ENCODE data around the gene TNFRSF4.
A peak's percentile ranks its signal among the peaks of the same experiment; 100 is the strongest.

Gene TNFRSF4

GRCh38 chr1:1200876-1201810 is 12.8 kb downstream of the TNFRSF4 start:
- peak; percentile 67 for DNase-seq (ENCODE audit: low read depth)
- TF ChIP-seq, protein P1, sequence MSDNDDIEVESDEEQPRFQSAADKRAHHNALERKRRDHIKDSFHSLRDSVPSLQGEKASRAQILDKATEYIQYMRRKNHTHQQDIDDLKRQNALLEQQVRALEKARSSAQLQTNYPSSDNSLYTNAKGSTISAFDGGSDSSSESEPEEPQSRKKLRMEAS (IDR thresholded peaks at IDR 0.05; ENCODE audit: low read depth, low read length) = no peak
- TF ChIP-seq MYC (IDR thresholded peaks at IDR 0.05; ENCODE audit: low read depth, low read length) = no peak
- no peak for TF ChIP-seq CTCF (IDR thresholded peaks at IDR 0.05; ENCODE audit: low read depth, low read length)
- no peak for TF ChIP-seq POLR2A (IDR thresholded peaks at IDR 0.05; ENCODE audit: extremely low read depth, insufficient read length)
- H3K4me3 ChIP-seq (ENCODE audit: low read depth, low read length) = no peak overlapping the region

DNA sequence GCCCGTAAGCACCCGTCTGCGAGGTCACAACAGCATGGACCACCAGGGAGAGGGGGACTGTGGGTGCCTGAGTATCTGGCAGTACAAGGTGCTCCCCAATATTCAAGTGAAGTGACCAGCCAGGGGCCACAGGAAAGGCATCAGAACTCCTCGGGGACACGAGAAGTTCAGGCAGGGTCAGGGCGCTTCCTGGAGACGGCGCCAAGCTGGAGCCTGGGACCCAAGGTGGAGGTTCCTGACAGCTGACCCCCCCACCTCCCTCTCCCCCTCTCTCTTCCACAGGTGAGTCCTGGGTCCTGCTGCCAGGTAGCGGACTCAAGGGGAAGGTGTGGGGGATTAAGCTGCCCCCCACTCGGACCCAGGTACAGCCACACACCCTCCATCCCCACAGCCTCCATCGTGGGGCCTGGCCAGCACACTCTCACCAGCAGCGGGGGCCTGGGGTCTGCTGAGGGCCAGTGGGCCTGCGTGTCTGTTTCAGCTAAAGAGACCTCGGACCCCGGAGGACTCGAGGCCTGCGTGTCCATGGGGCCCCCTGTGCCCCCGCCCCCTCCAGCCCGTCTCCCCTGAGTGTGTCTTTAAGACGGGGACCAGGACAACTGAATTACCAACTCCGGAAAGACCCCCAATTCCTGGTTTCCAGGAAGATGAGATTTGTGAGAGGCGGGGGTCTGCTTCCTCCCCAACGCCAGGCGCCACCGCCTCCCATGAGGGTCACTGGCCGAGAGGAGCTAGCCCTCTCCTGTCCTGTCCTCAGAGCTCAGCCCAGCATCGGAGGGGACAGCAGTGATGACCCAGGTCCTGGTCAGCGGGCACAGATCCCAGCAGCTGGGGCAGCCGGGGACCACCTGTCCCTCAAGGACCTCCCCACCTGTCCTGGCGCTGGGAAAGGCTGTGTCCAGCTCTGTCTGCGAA is 13.7 kb downstream of the TNFRSF4 start:
- no peak overlapping the region for H3K4me3 ChIP-seq (ENCODE audit: low read depth, low read length)
- no peak for DNase-seq (ENCODE audit: low read depth)
- TF ChIP-seq POLR2A (IDR thresholded peaks at IDR 0.05; ENCODE audit: extremely low read depth, insufficient read length) (no peak), MYC (IDR thresholded peaks at IDR 0.05; ENCODE audit: low read depth, low read length) (no peak)
- TF ChIP-seq, protein P1 (IDR thresholded peaks at IDR 0.05; ENCODE audit: low read depth, low read length) = no peak

DNA sequence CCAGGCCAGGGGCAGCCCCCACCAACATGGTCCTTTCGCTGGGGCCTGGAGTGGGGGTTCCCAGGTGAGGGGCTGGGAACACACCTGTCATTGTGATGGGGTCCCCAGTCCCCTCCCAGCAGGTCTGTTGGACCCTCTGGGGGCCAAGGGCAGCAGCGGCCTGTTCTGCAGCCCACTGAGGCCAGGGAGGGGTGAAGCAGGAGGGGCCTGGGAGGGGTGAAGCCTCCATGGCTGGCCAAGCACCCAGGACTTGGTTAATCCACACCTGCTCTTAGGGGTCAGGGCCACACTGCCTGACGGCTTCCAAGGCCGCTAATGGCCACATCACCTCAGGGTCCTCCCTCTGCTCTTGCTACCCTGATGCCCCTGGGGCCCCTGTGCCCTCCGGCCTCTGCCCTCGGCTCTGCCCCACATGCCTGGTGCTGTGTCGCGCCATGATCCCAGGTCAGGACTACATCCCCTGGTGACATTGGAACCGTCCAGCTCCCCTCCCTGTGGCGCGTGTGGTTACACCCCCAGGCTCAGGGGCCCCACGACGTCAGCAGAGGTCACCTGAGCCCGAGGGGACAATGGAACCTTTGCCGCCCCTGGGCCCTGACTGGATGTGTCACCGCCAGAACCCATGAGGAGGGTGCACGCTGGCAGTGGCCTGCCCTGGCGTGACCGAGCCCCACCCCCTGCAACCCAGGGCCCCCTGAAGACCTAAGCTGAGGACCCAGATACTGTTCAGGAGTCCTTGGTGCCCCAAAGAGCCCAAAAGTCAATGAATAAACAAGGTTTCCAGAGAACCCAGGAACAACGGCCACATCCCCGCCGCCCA is 14.6 kb downstream of the TNFRSF4 start:
- no peak for DNase-seq (ENCODE audit: low read depth)
- TF ChIP-seq MYC (IDR thresholded peaks at IDR 0.05; ENCODE audit: low read depth, low read length) = no peak
- TF ChIP-seq, protein P1 (IDR thresholded peaks at IDR 0.05; ENCODE audit: low read depth, low read length) = no peak
- TF ChIP-seq CTCF (IDR thresholded peaks at IDR 0.05; ENCODE audit: low read depth, low read length) = no peak
- no peak overlapping the region for H3K4me3 ChIP-seq (ENCODE audit: low read depth, low read length)

DNA sequence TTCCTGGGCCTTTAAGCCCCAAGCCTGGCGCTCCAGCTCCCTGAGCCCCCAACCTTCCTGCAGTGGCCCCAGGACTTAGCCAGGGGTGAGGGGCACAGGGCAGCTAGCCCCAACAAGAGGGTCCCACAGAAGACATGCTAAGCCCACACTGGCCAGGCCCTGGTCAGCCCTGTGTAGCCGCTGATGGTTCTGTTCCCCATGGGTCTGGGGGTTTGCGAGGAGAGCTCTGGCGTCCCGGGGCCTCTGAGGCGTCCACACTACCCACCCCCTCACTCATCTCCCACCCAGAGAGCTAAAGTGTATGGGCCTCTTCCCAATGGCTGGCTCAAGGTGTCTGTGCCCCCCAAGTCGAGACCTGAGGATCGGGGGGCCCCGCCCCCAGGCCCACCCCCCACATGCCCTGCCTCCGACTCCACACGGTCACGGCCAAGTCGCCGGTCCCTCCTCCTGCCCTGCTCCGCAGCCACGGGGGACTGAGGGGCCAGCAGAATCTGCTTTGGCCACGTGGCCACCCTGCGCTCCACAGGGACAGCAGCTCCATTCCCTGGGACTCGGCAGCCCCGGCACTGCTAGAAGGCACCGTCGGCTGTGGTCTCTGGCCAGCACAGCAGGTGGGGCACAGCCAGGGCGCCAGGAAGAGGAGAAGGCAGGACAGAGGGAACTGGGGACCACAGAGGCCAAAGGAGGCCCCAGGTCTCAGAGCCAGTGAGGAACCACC is 15.4 kb downstream of the TNFRSF4 start:
- DNase-seq (ENCODE audit: low read depth) = no peak
- H3K4me3 ChIP-seq (ENCODE audit: low read depth, low read length) = no peak overlapping the region
- no peak for TF ChIP-seq MYC (IDR thresholded peaks at IDR 0.05; ENCODE audit: low read depth, low read length)
- TF ChIP-seq POLR2A (IDR thresholded peaks at IDR 0.05; ENCODE audit: extremely low read depth, insufficient read length) = no peak
- TF ChIP-seq CTCF (IDR thresholded peaks at IDR 0.05; ENCODE audit: low read depth, low read length) = no peak
- TF ChIP-seq, protein P1 (IDR thresholded peaks at IDR 0.05; ENCODE audit: low read depth, low read length) = no peak

GRCh38 chr1:1197551-1198422 is 16.2 kb downstream of the TNFRSF4 start:
- TF ChIP-seq, protein P1 (IDR thresholded peaks at IDR 0.05; ENCODE audit: low read depth, low read length) = no peak
- TF ChIP-seq CTCF (IDR thresholded peaks at IDR 0.05; ENCODE audit: low read depth, low read length) (no peak), MYC (IDR thresholded peaks at IDR 0.05; ENCODE audit: low read depth, low read length) (no peak), POLR2A (IDR thresholded peaks at IDR 0.05; ENCODE audit: extremely low read depth, insufficient read length) (no peak)
- no peak for DNase-seq (ENCODE audit: low read depth)

More at GRCh38 chr1:1197551-1198422, 16.2 kb downstream of the TNFRSF4 start:
- H3K4me3 ChIP-seq (ENCODE audit: low read depth, low read length) = no peak overlapping the region

Measured in NB4 (cell line).